HUES6 (cell line): ENCODE measurements around the gene CDH8.

Experiments used
- H3K27ac ChIP-seq: 2 replicates; pipeline ENCODE4 v1.7.0; 2013; ENCODE audit warnings: low read depth, mild to moderate bottlenecking, low read length, inconsistent platforms
- H3K27me3 ChIP-seq: 2 replicates; pipeline ENCODE4 v1.6.1; 2013; ENCODE audit warnings: low read length; ENCODE audit not compliant: control insufficient read depth, insufficient read depth
- H3K36me3 ChIP-seq: 2 replicates; pipeline ENCODE4 v1.6.1; 2013; ENCODE audit warnings: low read length; ENCODE audit not compliant: control insufficient read depth, insufficient read depth
- H3K4me1 ChIP-seq: 2 replicates; pipeline ENCODE4 v1.6.1; 2013; ENCODE audit warnings: low read length; ENCODE audit not compliant: control insufficient read depth, insufficient read depth
- H3K4me3 ChIP-seq: 2 replicates; pipeline ENCODE4 v1.5.1; 2013; ENCODE audit warnings: low read depth, low read length
- H3K9ac ChIP-seq: one replicate; pipeline ENCODE4 v1.6.1; 2013; ENCODE audit warnings: mild to moderate bottlenecking, low read length
- H3K9me3 ChIP-seq: 2 replicates; pipeline ENCODE4 v1.6.1; 2013; ENCODE audit warnings: low read depth, low read length; ENCODE audit not compliant: control insufficient read depth, insufficient read depth

CDH8 gene, protein sequence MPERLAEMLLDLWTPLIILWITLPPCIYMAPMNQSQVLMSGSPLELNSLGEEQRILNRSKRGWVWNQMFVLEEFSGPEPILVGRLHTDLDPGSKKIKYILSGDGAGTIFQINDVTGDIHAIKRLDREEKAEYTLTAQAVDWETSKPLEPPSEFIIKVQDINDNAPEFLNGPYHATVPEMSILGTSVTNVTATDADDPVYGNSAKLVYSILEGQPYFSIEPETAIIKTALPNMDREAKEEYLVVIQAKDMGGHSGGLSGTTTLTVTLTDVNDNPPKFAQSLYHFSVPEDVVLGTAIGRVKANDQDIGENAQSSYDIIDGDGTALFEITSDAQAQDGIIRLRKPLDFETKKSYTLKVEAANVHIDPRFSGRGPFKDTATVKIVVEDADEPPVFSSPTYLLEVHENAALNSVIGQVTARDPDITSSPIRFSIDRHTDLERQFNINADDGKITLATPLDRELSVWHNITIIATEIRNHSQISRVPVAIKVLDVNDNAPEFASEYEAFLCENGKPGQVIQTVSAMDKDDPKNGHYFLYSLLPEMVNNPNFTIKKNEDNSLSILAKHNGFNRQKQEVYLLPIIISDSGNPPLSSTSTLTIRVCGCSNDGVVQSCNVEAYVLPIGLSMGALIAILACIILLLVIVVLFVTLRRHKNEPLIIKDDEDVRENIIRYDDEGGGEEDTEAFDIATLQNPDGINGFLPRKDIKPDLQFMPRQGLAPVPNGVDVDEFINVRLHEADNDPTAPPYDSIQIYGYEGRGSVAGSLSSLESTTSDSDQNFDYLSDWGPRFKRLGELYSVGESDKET

GRCh38 chr16:62036101-62036801, at the start of gene CDH8:
TSS of gene CDH8 (minus strand) at chr16:62036438. CDS start at chr16:62021403, 15,035 bp downstream.
- Histone ChIP-seq H3K27ac (no peak within 1 kb of the TSS), H3K4me3 (peak within 1 kb of the TSS; percentile 74), H3K4me1 (peaks cover 35% of the 10 kb centered on the region), H3K9ac (no peak within 1 kb of the TSS), H3K36me3 (no peaks in the 10 kb centered on the region), H3K27me3 (peaks cover 75% of the 10 kb centered on the region), H3K9me3 (no peaks in the 10 kb centered on the region)

GRCh38 chr16:62079236-62079635, 43.0 kb upstream of the CDH8 start:
- no peaks in the 10 kb centered on the region for H3K36me3 ChIP-seq
- H3K9me3 ChIP-seq, result no peaks in the 10 kb centered on the region
- H3K27me3 ChIP-seq, result no peaks in the 10 kb centered on the region
- H3K4me1 ChIP-seq, result no peaks in the 10 kb centered on the region
- H3K4me3 ChIP-seq, result no peak overlapping the region
- no peak overlapping the region for H3K27ac ChIP-seq
- H3K9ac ChIP-seq, result no peak overlapping the region

- Histone ChIP-seq H3K4me3 (no peak overlapping the region), H3K36me3 (no peaks in the 10 kb centered on the region), H3K27ac (no peak overlapping the region), H3K9me3 (no peaks in the 10 kb centered on the region), H3K9ac (no peak overlapping the region), H3K4me1 (no peaks in the 10 kb centered on the region), H3K27me3 (no peaks in the 10 kb centered on the region)
Observed at GRCh38 chr16:62077998-62078397, 41.8 kb upstream of the CDH8 start.

GRCh38 chr16:62076886-62077285, 40.6 kb upstream of the CDH8 start:
- no peak overlapping the region for H3K9ac ChIP-seq
- no peaks in the 10 kb centered on the region for H3K9me3 ChIP-seq
- H3K4me1 ChIP-seq, result no peaks in the 10 kb centered on the region
- H3K36me3 ChIP-seq, result no peaks in the 10 kb centered on the region
- H3K4me3 ChIP-seq, result no peak overlapping the region
- no peak overlapping the region for H3K27ac ChIP-seq
- no peaks in the 10 kb centered on the region for H3K27me3 ChIP-seq

DNA sequence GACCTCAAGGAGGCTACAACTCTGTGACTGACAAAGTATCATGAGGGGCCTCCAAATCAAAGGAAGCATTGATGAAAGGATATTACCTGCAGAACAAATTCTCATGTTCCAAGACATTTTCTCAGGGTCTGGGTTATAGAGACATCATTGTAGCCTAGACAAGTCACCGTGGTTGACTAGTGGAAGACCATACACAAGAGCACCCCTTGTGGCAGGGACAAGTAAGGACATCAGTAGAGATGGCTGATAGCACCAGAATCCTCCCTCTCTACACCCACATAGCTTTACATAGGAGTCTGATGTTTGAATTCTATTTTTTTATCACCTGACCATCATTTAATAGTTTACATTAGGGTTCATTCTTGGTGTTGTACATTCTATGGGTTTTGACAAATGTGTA, 32.5 kb upstream of the CDH8 start:
- H3K4me3 ChIP-seq, result no peak overlapping the region
- H3K4me1 ChIP-seq, result peaks cover 6% of the 10 kb centered on the region
- H3K9ac ChIP-seq, result no peak overlapping the region
- no peak overlapping the region for H3K27ac ChIP-seq
- no peaks in the 10 kb centered on the region for H3K27me3 ChIP-seq
- H3K36me3 ChIP-seq, result no peaks in the 10 kb centered on the region
- H3K9me3 ChIP-seq, result no peaks in the 10 kb centered on the region

GRCh38 chr16:62067981-62068380, 31.7 kb upstream of the CDH8 start:
- H3K36me3 ChIP-seq, result no peaks in the 10 kb centered on the region
- H3K4me3 ChIP-seq, result no peak overlapping the region
- no peaks in the 10 kb centered on the region for H3K27me3 ChIP-seq
- no peak overlapping the region for H3K27ac ChIP-seq
- H3K4me1 ChIP-seq, result peaks cover 9% of the 10 kb centered on the region
- no peak overlapping the region for H3K9ac ChIP-seq
- no peaks in the 10 kb centered on the region for H3K9me3 ChIP-seq

GRCh38 chr16:62067182-62067581, 30.9 kb upstream of the CDH8 start:
- Histone ChIP-seq H3K4me1 (peaks cover 9% of the 10 kb centered on the region), H3K9ac (no peak overlapping the region), H3K27ac (no peak overlapping the region), H3K36me3 (no peaks in the 10 kb centered on the region), H3K4me3 (no peak overlapping the region), H3K27me3 (no peaks in the 10 kb centered on the region), H3K9me3 (no peaks in the 10 kb centered on the region)

- Histone ChIP-seq H3K9ac (no peak overlapping the region), H3K36me3 (no peaks in the 10 kb centered on the region), H3K4me1 (peaks cover 9% of the 10 kb centered on the region), H3K4me3 (no peak overlapping the region), H3K27me3 (no peaks in the 10 kb centered on the region), H3K9me3 (no peaks in the 10 kb centered on the region), H3K27ac (no peak overlapping the region)
Observed at GRCh38 chr16:62066747-62067146, 30.5 kb upstream of the CDH8 start.

GRCh38 chr16:62064173-62064572, 27.9 kb upstream of the CDH8 start:
- Histone ChIP-seq H3K27me3 (no peaks in the 10 kb centered on the region), H3K4me1 (peaks cover 13% of the 10 kb centered on the region), H3K27ac (no peak overlapping the region), H3K4me3 (no peak overlapping the region), H3K9ac (no peak overlapping the region), H3K36me3 (no peaks in the 10 kb centered on the region), H3K9me3 (no peaks in the 10 kb centered on the region)

DNA sequence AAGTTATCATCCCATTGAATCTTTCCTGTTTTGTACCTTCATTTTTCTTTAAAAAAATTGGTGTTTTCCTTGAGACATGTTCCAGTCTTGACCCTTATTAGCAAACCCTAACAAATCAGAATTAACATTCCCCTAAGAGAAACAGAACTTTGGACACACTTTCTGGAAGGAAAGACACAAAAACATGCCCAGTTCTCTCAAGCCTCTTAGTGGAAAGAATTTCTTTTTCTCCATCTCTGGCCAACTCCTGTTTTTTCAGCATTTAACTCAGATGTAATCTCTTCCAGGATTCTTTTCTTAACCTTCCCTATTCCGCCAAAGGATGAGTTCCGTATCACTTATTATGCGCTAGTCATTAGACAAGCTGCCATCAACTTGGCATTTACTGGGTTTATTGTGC, 23.9 kb upstream of the CDH8 start:
- Histone ChIP-seq H3K9me3 (no peaks in the 10 kb centered on the region), H3K9ac (no peak overlapping the region), H3K4me3 (no peak overlapping the region), H3K27me3 (no peaks in the 10 kb centered on the region), H3K27ac (no peak overlapping the region), H3K36me3 (no peaks in the 10 kb centered on the region), H3K4me1 (peaks cover 20% of the 10 kb centered on the region)

DNA sequence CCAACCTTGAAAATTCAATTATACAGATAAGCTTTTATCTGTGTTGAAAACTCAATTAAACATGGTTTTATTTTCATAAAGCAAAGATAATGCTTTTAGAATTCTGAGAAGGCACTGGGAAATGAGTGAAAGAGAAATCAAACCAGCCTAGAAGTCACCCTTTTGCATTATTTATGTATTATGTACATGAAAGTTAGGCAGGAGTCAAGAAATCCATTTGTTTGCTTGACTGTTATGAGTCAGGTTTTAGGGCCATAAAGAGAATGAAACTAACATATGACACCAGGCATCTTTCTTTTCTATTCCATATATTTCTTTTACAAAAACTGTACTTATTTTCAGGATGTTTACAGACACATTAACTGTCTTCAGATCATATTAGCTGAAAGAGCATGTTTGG, 23.3 kb upstream of the CDH8 start:
- Histone ChIP-seq H3K36me3 (no peaks in the 10 kb centered on the region), H3K4me3 (no peak overlapping the region), H3K4me1 (peaks cover 20% of the 10 kb centered on the region), H3K27me3 (no peaks in the 10 kb centered on the region), H3K27ac (no peak overlapping the region), H3K9ac (no peak overlapping the region), H3K9me3 (no peaks in the 10 kb centered on the region)
